Adipose tissue (tissue), 3 donors: ENCODE data around the gene AP5B1. TPM values are rescaled to one million over a fixed set of nuclear protein-coding genes. Genes with fewer than 3 reads are reported as not detected.

Experiments used
- H3K27ac ChIP-seq: one replicate; pipeline ENCODE4 v1.5.1; 2013; ENCODE audit warnings: low read depth, low read length
- WGBS, 3 donors: extraction: QIAGEN DNeasy Blood & Tissue Kit; methylation state at CpG; one replicate each; pipeline ENCODE4 v1.1.7; 2013; 5-methylcytosine and 5-hydroxymethylcytosine counted together
- polyA plus RNA-seq, 3 donors: library from polyadenylated mRNA; stranded (reverse); fragments of 200-250 nt; gene quantifications; one replicate each; pipeline ENCODE4 v1.2.3, GENCODE V29; 2013
- donor health status: healthy with polysubstance abuse.
- donor health status: Bipolar disorder and iron deficiency.
- donor health status: healthy.

Gene AP5B1
- polyA plus RNA-seq, 3 donors = 7.4 to 22.6 (median 10.0) TPM

DNA sequence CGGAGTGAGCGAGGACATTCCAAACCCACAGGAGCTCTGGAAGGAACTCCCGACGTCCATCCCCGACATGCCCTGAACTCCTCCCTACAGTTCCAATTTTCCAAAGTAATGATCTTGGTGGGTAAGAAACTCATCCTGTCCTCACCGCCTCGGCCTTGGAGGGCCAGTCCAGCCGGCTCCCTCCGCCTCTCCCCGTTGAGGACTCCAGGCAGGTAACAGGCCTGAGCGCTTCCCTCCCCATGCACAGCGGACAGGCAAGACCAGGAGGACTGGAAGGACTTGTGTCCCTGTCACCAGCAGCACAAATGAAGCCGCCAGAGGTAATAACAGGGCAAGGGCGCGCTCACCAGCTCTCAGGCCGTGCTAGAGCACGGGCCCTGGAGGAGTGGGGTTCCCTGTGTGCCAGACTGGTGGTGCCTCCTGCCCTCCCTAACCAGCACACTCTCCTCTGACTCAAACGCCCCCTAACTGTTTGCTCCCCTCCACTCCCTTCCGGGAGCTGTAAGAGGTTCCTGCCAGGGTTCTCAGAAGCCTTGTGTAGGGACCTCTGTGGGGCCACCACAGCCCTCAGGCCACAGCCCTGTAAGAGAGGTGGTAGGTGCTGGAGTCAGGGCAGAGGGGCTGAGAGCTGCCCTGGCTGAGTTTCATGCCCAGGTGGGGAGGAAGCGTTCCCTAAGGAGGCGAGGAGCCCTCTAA is 23.2 kb upstream of the AP5B1 start:
- no peak overlapping the region for H3K27ac ChIP-seq
- WGBS, 3 donors = 55 to 56% (median 56%) methylated on average over 21 of the region's 21 CpGs

- 62 to 81% (median 78%) methylated on average over 9 of the region's 9 CpGs for WGBS, 3 donors
- H3K27ac ChIP-seq = no peak overlapping the region
Observed at GRCh38 chr11:65802841-65803240, 22.1 kb upstream of the AP5B1 start.

DNA sequence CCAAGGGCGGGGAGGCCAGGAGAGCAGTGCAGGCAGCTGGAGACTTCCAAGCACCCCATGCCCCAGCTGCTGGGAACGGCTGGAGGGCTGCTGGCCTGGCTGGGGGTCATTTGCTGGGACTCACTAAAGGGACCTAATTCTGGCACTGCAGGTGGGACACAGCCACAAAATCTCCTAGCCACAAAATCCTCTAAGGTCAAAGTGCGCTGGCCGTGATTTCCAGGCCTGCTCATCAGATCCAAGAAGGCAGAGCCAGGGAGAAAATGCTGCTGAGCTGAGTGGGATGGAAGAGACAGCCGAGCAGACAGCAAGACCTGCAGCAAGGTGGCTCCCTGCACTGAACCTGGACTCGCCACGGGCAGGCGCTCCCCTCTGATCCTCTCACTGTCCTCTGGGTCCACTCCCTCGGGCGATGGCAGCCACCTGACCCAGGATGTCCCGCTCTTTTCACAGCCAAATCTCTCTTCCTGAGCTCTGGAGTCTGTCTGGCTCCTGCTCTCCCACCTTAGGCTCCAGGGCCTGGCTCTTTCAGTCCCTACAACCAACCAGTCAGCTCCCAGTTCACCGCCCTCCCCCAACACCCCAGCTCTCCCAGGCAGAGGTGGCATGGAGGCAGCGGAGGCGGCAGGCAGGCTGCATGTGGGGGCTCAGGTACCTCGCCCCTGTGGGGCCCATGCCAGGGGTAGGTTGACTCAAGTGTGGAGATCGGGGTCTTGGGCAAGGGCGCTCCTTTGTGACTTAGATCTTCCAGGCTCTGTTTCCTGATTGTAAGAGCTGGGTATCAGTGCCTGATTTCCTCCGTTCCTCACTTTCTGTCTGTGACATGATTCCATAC is 20.6 kb upstream of the AP5B1 start:
- 78 to 83% (median 82%) methylated on average over 18 of the region's 18 CpGs for WGBS, 3 donors
- no peak overlapping the region for H3K27ac ChIP-seq

DNA sequence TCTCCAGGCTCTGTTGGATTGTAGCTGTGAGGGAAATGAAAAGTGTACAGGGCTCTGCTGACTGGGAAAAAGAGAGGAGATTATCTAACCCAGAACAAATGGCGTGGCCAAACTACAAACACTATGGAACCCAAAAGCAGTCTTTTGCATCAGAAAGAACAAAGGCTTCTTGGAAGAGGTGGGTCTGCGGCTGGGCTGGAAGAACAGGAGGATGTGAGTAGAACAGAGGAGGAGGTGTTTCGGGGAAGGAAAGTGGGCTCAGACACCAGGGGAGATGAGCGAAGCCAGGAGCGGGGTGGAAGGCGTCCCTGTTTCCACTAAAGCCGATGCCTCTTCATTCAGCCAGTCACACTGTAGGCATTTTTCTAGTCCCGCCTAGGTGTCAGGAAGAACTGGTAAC is 18.1 kb upstream of the AP5B1 start:
- WGBS, 3 donors = 86 to 93% (median 90%) methylated on average over 8 of the region's 8 CpGs

GRCh38 chr11:65797711-65798110 is 16.9 kb upstream of the AP5B1 start:
- H3K27ac ChIP-seq = no peak overlapping the region
- 80 to 88% (median 82%) methylated on average over 13 of the region's 13 CpGs for WGBS, 3 donors

More for the DNA sequence above, 18.1 kb upstream of the AP5B1 start:
- no peak overlapping the region for H3K27ac ChIP-seq

DNA sequence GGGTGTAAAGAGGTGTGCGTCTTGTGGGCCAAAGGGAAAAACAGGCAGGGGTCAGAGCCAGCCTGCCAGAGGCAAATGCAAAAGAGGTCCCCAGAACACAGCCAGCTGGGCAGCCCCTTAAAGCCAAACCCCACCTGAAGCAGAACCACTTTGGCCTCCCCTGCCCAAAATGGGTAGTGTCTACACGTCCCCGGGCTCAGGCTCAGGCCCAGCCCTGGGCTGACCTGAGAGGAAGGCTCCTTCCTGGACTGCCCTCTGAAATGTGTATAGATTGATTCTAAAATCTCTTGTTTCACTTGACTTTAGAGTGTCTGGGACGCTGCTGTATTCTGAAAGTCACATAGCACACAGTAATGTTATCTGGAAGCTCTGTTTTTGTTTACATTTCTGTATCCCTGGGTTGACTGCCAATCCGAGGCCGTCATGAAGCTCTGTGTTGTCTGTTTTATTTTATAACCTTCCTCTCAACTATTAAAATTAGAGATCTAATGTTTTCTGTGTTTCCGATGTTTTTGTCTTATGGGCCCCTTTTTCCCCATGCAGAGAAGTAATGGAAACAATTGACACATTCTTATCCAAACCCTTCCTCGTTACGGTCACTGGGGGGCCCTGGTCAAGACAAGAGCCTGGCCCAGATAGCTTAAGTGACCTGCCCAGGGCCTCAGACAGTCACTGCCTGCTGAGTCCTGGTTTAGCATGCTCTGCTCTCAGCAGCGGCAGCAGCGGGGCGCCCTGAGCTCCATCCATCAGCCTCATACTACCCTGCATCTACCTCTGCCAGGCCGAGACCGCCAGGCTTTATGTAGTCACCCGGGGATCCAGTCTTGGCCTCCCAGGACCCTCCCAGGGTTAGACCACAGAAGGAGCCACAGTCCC is 16.2 kb upstream of the AP5B1 start:
- 75 to 79% (median 77%) methylated on average over 15 of the region's 15 CpGs for WGBS, 3 donors
- H3K27ac ChIP-seq = no peak overlapping the region

DNA sequence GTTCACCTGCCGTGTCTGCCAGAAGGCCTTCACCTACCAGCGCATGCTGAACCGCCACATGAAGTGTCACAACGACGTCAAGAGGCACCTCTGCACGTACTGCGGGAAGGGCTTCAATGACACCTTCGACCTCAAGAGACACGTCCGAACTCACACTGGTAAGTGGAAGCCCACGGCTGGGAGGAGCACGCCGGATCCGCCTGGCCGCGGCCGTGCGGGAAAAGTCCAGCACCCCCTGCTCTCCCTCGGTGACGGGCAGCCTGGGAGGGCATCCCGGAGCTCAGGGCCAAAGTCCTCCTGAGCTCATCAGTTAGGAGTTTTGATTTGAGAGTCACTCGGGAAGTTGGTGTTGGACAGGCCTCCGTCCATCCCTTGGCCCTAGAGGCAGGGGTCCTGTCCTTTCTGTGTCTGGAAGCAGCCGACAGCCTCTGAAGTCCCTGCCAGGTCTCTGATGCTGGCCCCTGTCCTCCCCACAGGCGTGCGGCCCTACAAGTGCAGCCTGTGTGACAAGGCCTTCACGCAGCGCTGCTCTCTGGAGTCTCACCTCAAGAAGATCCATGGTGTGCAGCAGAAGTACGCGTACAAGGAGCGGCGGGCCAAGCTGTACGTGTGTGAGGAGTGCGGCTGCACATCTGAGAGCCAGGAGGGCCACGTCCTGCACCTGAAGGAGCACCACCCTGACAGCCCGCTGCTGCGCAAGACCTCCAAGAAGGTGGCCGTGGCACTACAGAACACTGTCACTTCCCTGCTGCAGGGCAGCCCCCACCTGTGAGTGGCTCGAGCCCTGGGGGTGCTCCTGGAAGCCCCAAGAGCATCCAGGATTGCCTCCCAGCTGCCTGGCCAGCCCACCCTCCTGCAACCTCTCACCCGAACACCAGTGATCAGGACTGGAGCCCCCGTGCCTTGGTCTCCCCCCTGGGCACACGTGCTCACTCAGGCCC is 14.1 kb upstream of the AP5B1 start:
- WGBS, 3 donors = 88 to 91% (median 91%) methylated on average over 40 to 42 of the region's 42 CpGs
- H3K27ac ChIP-seq = no peak overlapping the region

- H3K27ac ChIP-seq = no peak overlapping the region
- 78 to 90% (median 87%) methylated on average over 29 of the region's 29 CpGs for WGBS, 3 donors
Observed at GRCh38 chr11:65793625-65794400, 13.0 kb upstream of the AP5B1 start.

DNA sequence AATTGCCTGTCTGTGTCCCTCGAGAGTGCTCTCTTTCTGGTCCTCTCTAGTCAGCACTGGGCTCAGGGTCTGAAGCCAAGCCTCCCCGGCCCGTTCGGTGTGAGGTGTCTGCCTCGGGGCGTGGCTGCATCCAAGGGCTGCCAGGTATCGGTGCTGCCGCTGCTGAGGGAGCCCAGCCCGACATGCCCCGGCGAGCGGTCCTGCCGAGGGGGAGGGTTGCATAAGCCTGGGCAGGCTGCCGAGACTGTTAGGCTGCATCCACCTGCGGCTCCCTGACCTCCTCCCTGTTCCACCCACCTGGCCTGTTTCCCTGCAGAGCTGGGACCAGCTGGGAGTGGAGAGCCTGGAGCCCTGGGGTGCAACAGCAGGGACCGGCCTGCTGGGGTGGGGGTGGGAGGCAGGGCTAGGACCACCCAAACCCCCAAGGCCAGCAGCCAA is 12.4 kb upstream of the AP5B1 start:
- H3K27ac ChIP-seq = no peak overlapping the region
- 22 to 64% (median 64%) methylated on average over 16 of the region's 16 CpGs for WGBS, 3 donors

- H3K27ac ChIP-seq = no peak overlapping the region
- 88 to 91% (median 89%) methylated on average over 16 of the region's 16 CpGs for WGBS, 3 donors
Observed at GRCh38 chr11:65792456-65792855, 11.7 kb upstream of the AP5B1 start.

DNA sequence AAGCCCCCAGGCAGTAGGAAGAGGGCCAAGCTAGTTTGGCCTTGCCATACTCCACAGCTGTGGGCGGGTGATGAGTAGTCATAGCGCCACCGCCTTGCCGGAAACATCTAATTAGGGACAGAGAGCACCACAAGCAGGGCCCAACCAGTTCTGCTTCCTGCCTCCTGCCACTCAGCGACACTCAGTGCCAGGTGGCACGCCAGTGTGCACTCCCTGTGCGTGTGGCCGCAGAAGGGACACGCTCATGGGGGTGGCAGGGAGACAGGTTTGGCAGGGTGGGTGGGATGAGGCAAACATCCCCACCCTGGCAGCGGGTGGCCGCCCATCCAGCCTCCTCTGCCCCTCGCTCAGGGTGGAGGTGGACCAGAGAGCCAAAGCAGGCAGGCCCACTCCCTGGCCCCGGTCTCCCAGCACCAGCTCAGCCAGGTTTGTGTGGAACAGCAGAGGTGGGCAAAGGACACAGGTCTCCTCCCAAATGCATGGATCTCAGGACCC is 11.0 kb upstream of the AP5B1 start:
- WGBS, 3 donors = 57 to 72% (median 64%) methylated on average over 13 of the region's 13 CpGs
- no peak overlapping the region for H3K27ac ChIP-seq

- no peak overlapping the region for H3K27ac ChIP-seq
- 86 to 91% (median 90%) methylated on average over 18 of the region's 18 CpGs for WGBS, 3 donors
Observed at GRCh38 chr11:65790902-65791650, 10.3 kb upstream of the AP5B1 start.

DNA sequence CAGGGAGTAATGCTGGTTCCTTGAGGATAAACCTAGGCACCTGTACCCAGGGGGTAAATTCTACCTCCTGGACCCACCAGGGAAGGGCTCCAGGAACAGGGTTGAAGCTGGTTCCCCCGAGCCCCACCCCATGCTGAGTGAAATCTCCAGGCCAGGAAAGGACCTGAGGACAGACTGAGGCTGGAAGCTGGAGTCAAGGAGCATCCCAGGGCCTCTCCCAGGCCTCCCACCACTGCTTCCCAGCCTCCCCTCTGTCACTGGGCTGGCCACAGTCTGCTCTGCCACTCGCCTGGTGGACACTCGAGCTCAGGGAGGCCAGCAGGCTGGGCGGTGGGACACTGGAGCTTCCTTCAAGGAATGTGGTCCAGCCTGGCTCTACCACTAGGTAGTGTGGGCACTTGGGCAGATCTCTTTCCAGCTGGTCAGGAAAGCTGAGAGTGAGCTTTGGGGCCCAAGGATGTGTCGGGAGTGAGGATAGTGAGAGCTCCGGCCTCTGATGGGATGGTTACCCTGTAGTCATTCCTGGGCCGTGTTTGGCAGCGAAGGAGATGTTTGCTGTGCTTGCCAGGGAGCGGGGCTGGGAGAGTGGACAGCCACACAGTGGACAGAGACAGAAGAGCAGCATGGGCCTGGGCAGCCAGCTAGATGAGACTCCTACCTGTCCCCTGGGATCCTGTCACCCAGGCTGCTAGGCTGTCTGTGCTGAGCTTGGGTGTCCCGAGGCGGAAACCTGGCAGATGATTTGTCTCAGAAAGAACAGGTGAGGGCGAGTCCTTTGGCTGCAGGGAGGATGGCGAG is 9.5 kb upstream of the AP5B1 start:
- H3K27ac ChIP-seq = no peak overlapping the region
- 88 to 90% (median 88%) methylated on average over 13 of the region's 13 CpGs for WGBS, 3 donors

DNA sequence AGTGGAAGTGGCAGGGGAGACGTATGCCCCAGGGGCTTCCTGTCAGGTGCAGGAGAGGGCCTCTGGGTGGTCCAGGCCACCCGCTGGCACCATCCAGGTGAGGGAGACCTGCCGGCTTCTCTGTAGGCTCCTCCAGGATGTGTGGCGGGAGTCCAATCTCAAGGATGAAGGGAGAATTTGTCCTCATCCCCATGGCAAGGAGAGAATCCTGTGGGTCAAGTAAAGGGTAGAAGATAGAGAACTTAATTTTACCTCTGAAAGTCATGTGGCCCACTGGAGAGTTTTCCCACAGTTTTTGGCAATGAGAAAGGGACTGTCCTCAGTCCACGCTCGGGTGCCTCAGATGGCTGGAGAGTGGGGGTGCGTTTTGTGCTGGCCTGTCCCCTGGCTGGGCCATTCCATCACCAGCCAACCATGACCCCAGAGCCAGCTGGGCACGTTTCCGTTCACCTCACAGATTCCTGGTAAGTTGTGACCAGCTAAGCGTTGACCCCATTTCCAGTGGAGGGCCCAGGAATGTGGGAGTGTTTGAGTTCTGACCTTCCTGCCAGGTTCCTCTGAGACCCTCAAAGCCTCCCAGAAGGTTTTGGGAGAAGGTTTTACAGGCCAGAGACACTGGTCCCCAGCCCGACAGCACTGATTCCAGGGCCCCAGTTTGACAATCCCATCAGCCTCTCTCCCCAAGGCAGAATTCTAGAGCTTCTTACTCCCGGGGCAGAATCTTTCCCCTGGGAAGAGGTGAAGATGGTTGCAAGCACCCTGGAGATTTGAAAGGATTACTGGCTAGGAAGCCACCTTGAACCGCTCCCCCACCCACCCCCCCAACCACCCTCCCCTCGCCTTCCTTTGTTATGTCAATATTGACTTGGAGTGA is 8.7 kb upstream of the AP5B1 start:
- H3K27ac ChIP-seq = no peak overlapping the region
- 60 to 87% (median 84%) methylated on average over 14 of the region's 14 CpGs for WGBS, 3 donors

DNA sequence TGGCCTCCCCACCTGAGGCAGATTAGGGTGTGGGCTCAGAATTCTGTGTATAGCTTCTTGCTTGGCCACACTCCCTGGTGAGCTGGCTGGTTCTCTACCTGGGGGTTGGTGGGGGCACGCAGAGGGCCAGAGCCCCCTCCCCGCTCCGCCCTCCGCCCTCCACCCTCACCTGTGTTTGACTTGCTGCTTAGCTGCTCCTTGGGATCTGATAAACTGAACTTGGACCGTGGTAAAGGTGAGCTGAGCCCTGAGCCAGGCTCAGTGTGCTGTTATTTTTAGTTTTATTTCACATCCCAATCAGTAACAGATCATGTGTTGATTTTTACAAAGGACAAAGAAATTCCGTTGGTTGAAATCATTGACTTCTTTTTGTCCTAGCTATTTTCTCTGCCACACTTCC is 8.0 kb upstream of the AP5B1 start:
- 42 to 88% (median 88%) methylated on average over 6 of the region's 6 CpGs for WGBS, 3 donors
- no peak overlapping the region for H3K27ac ChIP-seq
